HepG2 (cell line): ENCODE data around the gene EFNA2. TPM values are rescaled to one million over a fixed set of nuclear protein-coding genes. Genes with fewer than 3 reads are reported as not detected.

Source experiments
- FOXO1 ChIP-seq: sonication (generic); formaldehyde crosslinking; IDR thresholded peaks from 2 replicates; pipeline ENCODE4 v1.4.0; 2020; ENCODE audit warnings: missing genetic modification reagents
- JUNB ChIP-seq: sonication (generic); formaldehyde crosslinking; IDR thresholded peaks from 2 replicates; pipeline ENCODE4 v1.8.0; 2022; ENCODE audit warnings: missing genetic modification reagents, mild to moderate bottlenecking, borderline replicate concordance
- KDM2A ChIP-seq: sonication (generic); formaldehyde crosslinking; IDR thresholded peaks from 2 replicates; pipeline ENCODE4 v1.4.0; 2020; ENCODE audit warnings: low read depth, missing genetic modification reagents, borderline replicate concordance
- NFIB ChIP-seq: sonication (generic); formaldehyde crosslinking; IDR thresholded peaks from 2 replicates; pipeline ENCODE4 v1.9.0; 2021; ENCODE audit warnings: missing genetic modification reagents, mild to moderate bottlenecking, borderline replicate concordance
- PBX2 ChIP-seq: IDR thresholded peaks from 2 replicates; pipeline ENCODE4 v1.6.1; 2016; ENCODE audit warnings: control low read depth
- PHF21A ChIP-seq: sonication (generic); formaldehyde crosslinking; IDR thresholded peaks from 2 replicates; pipeline ENCODE4 v1.5.0; 2020; ENCODE audit warnings: mild to moderate bottlenecking, missing genetic modification reagents
- RBAK ChIP-seq: sonication (generic); formaldehyde crosslinking; IDR thresholded peaks from 2 replicates; pipeline ENCODE4 v1.5.1; 2020; ENCODE audit warnings: mild to moderate bottlenecking, missing genetic modification reagents
- SALL1 ChIP-seq: sonication (generic); formaldehyde crosslinking; IDR thresholded peaks from 2 replicates; pipeline ENCODE4 v1.8.0; 2022; ENCODE audit warnings: mild to moderate bottlenecking, missing genetic modification reagents
- SRSF1 ChIP-seq: fragments of 200-400 bp; formaldehyde crosslinking; optimal IDR thresholded peaks from 2 replicates; pipeline ENCODE3; 2017; ENCODE audit warnings: mild to moderate bottlenecking, low read depth, low read length, moderate library complexity
- ZBTB42 ChIP-seq: sonication (generic); formaldehyde crosslinking; IDR thresholded peaks from 2 replicates; pipeline ENCODE4 v1.5.0; 2020; ENCODE audit warnings: mild to moderate bottlenecking, missing genetic modification reagents
- ZMAT5 ChIP-seq: sonication (generic); formaldehyde crosslinking; IDR thresholded peaks from 2 replicates; pipeline ENCODE4 v1.5.0; 2020; ENCODE audit warnings: mild to moderate bottlenecking, low read depth, missing genetic modification reagents, borderline replicate concordance
- ZNF230 ChIP-seq: sonication (generic); formaldehyde crosslinking; IDR thresholded peaks from 2 replicates; pipeline ENCODE4 v1.4.0; 2020; ENCODE audit warnings: mild to moderate bottlenecking, missing genetic modification reagents
- ZNF510 ChIP-seq: sonication (generic); formaldehyde crosslinking; IDR thresholded peaks from 2 replicates; pipeline ENCODE4 v1.4.0; 2020; ENCODE audit warnings: low read depth, mild to moderate bottlenecking, missing genetic modification reagents
- ZNF597 ChIP-seq: sonication (generic); formaldehyde crosslinking; IDR thresholded peaks from 2 replicates; pipeline ENCODE4 v1.5.0; 2020; ENCODE audit warnings: missing genetic modification reagents
- ZNF746 ChIP-seq: sonication (generic); formaldehyde crosslinking; IDR thresholded peaks from 2 replicates; pipeline ENCODE4 v1.8.0; 2022; ENCODE audit warnings: mild to moderate bottlenecking, missing genetic modification reagents
- ZNF768 ChIP-seq: sonication (generic); formaldehyde crosslinking; IDR thresholded peaks from 2 replicates; pipeline ENCODE4 v1.4.0; 2020; ENCODE audit warnings: missing genetic modification reagents
- polyA plus RNA-seq, 8 experiments: library from polyadenylated mRNA; depleted of rRNA in 3 of 8; stranded (reverse) in 7 of 8; unstranded in 1 of 8; fragments of >200 nt; fragmentation: Illumina TruSeq in 4 of 8; extraction: Trizol in 4 of 8; gene quantifications; 2 replicates each; pipeline versions ENCODE4 v1.2.1 to v1.2.3, GENCODE V29; 2011 to 2016; ENCODE audit warnings: low read depth in 4 of 8, missing spikeins in 1 of 8, mixed read lengths in 1 of 8; ENCODE audit not compliant: insufficient read depth in 1 of 8
- total RNA-seq, 5 experiments: library from RNA; depleted of rRNA; stranded (reverse); fragments of >200 nt; fragmentation: Illumina TruSeq; extraction: Trizol; gene quantifications; 2 replicates each; pipeline ENCODE4 v1.2.3, GENCODE V29; 2016; ENCODE audit warnings: low read depth in 1 of 5
- TF ChIP-seq, protein P1 (sequence below): sonication (generic); formaldehyde crosslinking; IDR thresholded peaks from 2 replicates; pipeline ENCODE4 v1.8.0; 2022; ENCODE audit warnings: mild to moderate bottlenecking, missing genetic modification reagents, moderate library complexity
- TF ChIP-seq, protein P2 (sequence below): sonication (generic); formaldehyde crosslinking; IDR thresholded peaks from 2 replicates; pipeline ENCODE4 v1.4.0; 2020; ENCODE audit warnings: missing genetic modification reagents
- TF ChIP-seq, protein P3 (sequence below): IDR thresholded peaks from 2 replicates; pipeline ENCODE4 v1.6.1; 2012; ENCODE audit warnings: low read depth, low read length, improper control_type of control experiment

The EFNA2 gene
- total and polyA plus RNA-seq, 2 of the 13 experiments (the other 11 are each of a cell fraction or from before 2014, with no cell fraction given), result 6.0 to 9.9 TPM

GRCh38 chr19:1283207-1283916 is 2.3 kb upstream of the EFNA2 start (continued):
- TF ChIP-seq PHF21A (peak; percentile 91), PBX2 (CRISPR knock-in tag) (no peak), SRSF1 (no peak), ZNF230 (no peak; the same call in 1 of the 2 replicates), SALL1 (peak; percentile 76), ZNF746 (CRISPR knock-in tag) (peak; percentile 52; the same call in 1 of the 2 replicates), ZNF768 (CRISPR knock-in tag) (no peak), ZMAT5 (no peak), KDM2A (CRISPR knock-in tag) (peak; percentile 27; the same call in 1 of the 2 replicates), RBAK (CRISPR knock-in tag) (no peak), NFIB (CRISPR knock-in tag) (no peak), ZNF597 (CRISPR knock-in tag) (no peak), JUNB (CRISPR knock-in tag) (no peak), ZBTB42 (CRISPR knock-in tag) (no peak), FOXO1 (CRISPR knock-in tag) (no peak), ZNF510 (CRISPR knock-in tag) (no peak)
- TF ChIP-seq, protein P1, sequence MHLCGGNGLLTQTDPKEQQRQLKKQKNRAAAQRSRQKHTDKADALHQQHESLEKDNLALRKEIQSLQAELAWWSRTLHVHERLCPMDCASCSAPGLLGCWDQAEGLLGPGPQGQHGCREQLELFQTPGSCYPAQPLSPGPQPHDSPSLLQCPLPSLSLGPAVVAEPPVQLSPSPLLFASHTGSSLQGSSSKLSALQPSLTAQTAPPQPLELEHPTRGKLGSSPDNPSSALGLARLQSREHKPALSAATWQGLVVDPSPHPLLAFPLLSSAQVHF (CRISPR knock-in tag), result no peak
- TF ChIP-seq, protein P2, sequence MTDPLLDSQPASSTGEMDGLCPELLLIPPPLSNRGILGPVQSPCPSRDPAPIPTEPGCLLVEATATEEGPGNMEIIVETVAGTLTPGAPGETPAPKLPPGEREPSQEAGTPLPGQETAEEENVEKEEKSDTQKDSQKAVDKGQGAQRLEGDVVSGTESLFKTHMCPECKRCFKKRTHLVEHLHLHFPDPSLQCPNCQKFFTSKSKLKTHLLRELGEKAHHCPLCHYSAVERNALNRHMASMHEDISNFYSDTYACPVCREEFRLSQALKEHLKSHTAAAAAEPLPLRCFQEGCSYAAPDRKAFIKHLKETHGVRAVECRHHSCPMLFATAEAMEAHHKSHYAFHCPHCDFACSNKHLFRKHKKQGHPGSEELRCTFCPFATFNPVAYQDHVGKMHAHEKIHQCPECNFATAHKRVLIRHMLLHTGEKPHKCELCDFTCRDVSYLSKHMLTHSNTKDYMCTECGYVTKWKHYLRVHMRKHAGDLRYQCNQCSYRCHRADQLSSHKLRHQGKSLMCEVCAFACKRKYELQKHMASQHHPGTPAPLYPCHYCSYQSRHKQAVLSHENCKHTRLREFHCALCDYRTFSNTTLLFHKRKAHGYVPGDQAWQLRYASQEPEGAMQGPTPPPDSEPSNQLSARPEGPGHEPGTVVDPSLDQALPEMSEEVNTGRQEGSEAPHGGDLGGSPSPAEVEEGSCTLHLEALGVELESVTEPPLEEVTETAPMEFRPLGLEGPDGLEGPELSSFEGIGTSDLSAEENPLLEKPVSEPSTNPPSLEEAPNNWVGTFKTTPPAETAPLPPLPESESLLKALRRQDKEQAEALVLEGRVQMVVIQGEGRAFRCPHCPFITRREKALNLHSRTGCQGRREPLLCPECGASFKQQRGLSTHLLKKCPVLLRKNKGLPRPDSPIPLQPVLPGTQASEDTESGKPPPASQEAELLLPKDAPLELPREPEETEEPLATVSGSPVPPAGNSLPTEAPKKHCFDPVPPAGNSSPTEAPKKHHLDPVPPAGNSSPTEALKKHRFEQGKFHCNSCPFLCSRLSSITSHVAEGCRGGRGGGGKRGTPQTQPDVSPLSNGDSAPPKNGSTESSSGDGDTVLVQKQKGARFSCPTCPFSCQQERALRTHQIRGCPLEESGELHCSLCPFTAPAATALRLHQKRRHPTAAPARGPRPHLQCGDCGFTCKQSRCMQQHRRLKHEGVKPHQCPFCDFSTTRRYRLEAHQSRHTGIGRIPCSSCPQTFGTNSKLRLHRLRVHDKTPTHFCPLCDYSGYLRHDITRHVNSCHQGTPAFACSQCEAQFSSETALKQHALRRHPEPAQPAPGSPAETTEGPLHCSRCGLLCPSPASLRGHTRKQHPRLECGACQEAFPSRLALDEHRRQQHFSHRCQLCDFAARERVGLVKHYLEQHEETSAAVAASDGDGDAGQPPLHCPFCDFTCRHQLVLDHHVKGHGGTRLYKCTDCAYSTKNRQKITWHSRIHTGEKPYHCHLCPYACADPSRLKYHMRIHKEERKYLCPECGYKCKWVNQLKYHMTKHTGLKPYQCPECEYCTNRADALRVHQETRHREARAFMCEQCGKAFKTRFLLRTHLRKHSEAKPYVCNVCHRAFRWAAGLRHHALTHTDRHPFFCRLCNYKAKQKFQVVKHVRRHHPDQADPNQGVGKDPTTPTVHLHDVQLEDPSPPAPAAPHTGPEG (CRISPR knock-in tag), result no peak
- TF ChIP-seq, protein P3, sequence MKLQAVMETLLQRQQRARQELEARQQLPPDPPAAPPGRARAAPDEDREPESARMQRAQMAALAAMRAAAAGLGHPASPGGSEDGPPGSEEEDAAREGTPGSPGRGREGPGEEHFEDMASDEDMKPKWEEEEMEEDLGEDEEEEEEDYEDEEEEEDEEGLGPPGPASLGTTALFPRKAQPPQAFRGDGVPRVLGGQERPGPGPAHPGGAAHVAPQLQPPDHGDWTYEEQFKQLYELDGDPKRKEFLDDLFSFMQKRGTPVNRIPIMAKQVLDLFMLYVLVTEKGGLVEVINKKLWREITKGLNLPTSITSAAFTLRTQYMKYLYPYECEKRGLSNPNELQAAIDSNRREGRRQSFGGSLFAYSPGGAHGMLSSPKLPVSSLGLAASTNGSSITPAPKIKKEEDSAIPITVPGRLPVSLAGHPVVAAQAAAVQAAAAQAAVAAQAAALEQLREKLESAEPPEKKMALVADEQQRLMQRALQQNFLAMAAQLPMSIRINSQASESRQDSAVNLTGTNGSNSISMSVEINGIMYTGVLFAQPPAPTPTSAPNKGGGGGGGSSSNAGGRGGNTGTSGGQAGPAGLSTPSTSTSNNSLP, result no peak
